ENCODE data around the gene FNTB. TPM values are rescaled to one million over a fixed set of nuclear protein-coding genes. Genes with fewer than 3 reads are reported as not detected.

FNTB gene
- total and polyA plus RNA-seq, 2 donors (not counting 1 experiment from before 2014, with no cell fraction given) = 6.6 to 10.2 TPM

DNA sequence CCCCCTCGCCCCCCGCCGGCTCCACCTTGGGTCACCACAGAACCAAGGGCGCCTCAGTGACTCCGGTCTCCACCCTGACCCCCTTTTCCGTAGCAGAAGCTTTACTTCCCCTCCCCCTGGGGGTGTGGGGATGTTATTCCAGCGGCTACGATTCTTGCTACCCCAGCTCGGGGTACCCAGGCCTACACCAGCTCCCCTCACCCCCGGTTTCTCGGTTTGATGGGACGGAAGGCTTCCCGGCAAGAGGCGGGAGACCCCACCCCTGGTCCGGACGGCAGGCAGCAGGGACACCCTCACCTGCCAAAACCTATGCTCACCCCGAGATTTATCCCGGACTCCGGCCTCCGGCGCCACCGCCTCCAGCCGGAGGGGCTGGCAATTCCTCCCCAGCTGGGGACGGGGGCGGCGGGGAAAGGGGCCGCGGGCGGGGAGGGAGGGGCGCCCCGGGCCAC is 15.2 kb upstream of the FNTB start:
- H3K4me1 ChIP-seq (ENCODE audit: control insufficient read depth in 2 of 2, insufficient read depth in 2 of 2, low read length in 2 of 2) = peaks cover 11% of the 10 kb centered on the region in 2 donors
- peak overlapping the region; percentile 81 for H3K4me3 Mint-ChIP-seq
- H3K27ac ChIP-seq (ENCODE audit: low read length in 2 of 2) = no peak overlapping the region
- H3K4me2 ChIP-seq (replicated peaks; ENCODE audit: low read depth, low read length, poor library complexity, severe bottlenecking) = peak overlapping the region; percentile 96
- intact Hi-C loops (cut with micrococcal nuclease) = loop anchor here (5.0 kb wide), 1 partner anchor 59 kb away; the partner anchor contains the start of gene CHURC1
- CTCF ChIA-PET = no interaction called here
- H3K9me3 Mint-ChIP-seq (ENCODE audit: insufficient read depth) = no peaks in the 10 kb centered on the region
- no peaks in the 10 kb centered on the region for H4K20me1 ChIP-seq (ENCODE audit: control insufficient read depth, insufficient read depth, low read length, poor library complexity, severe bottlenecking)
- no peak for ATAC-seq (ENCODE audit: low read depth)
- peak overlapping the region; percentile 77 for H2AFZ ChIP-seq (ENCODE audit: insufficient read depth, low read depth, low read length, poor library complexity, severe bottlenecking)
- peak overlapping the region in 4 of 5 experiments; percentile 31 to 65 (median 62) for H3K4me3 ChIP-seq (ENCODE audit: control extremely low read depth in 1 of 5, extremely low read depth in 1 of 5, insufficient read depth in 1 of 5, low read depth in 2 of 5, low read length in 4 of 5)
- no peak overlapping the region for H3K27ac Mint-ChIP-seq
- H3K27me3 ChIP-seq (replicated peaks in 1 of 4; ENCODE audit: control extremely low read depth in 1 of 4, control insufficient read depth in 3 of 4, insufficient read depth in 4 of 4, low read length in 3 of 4) = peaks cover 0 to 27% (median 9%) of the 10 kb centered on the region in 4 experiments
- peak; percentile 23 for DNase-seq
- 1% methylated on average over 21 of the region's 31 CpGs for WGBS (ENCODE audit: insufficient coverage)
- no peaks in the 10 kb centered on the region for H3K79me2 ChIP-seq (ENCODE audit: control insufficient read depth, insufficient read depth, low read length)
- H3K9me3 ChIP-seq (ENCODE audit: control extremely low read depth in 1 of 3, control insufficient read depth in 2 of 3, insufficient read depth in 1 of 3, low read length in 2 of 3) = no peaks in the 10 kb centered on the region
- no peaks in the 10 kb centered on the region for H3K36me3 ChIP-seq (replicated peaks in 1 of 2; ENCODE audit: control extremely low read depth in 1 of 2, control insufficient read depth in 1 of 2, extremely low read depth in 1 of 2, insufficient read depth in 2 of 2, low read length in 1 of 2)
- POLR2A ChIA-PET = interaction anchor here (0.6 kb wide), 2 partner anchors 50 to 445 kb away, joined by 3 to 6 read pairs; no protein-coding TSS in a partner anchor
- peaks cover 6% of the 10 kb centered on the region for H3K4me1 Mint-ChIP-seq
- peak overlapping the region; percentile 60 for H3K9ac ChIP-seq (ENCODE audit: low read length)
- TF ChIP-seq EZH2 (IDR thresholded peaks at IDR 0.05; ENCODE audit: borderline replicate concordance, insufficient read depth, low read depth, low read length, poor library complexity, severe bottlenecking) = no peak
- no peak for TF ChIP-seq CTCF (IDR thresholded peaks at IDR 0.05)
- peaks cover 19% of the 10 kb centered on the region for H3K27me3 Mint-ChIP-seq
